Hepatocyte (in vitro differentiated cells): ENCODE data around the gene LYSET. TPM values are rescaled to one million over a fixed set of nuclear protein-coding genes. Genes with fewer than 3 reads are reported as not detected.
A peak's percentile ranks its signal among the peaks of the same experiment; 100 is the strongest.

Experiments
- DNase-seq: peaks from one replicate; pipeline ENCODE4 v3.0.0-alpha.2; 2016; ENCODE audit warnings: low spot score
- H2AFZ ChIP-seq: fragments of 200-600 bp; sonication (generic); 2 replicates; pipeline ENCODE4 v1.6.0; 2016; ENCODE audit warnings: antibody characterized with exemption, mild to moderate bottlenecking
- H3K27ac ChIP-seq: fragments of 200-600 bp; sonication (generic); 2 replicates; pipeline ENCODE4 v1.5.1; 2016; ENCODE audit warnings: mild to moderate bottlenecking
- H3K27me3 ChIP-seq: fragments of 200-600 bp; sonication (generic); 2 replicates; pipeline ENCODE4 v1.6.1; 2016
- H3K36me3 ChIP-seq: fragments of 200-600 bp; sonication (generic); replicated peaks from 2 replicates; pipeline ENCODE4 v1.5.1; 2016; ENCODE audit warnings: low read depth; ENCODE audit not compliant: insufficient read depth
- H3K4me1 ChIP-seq: fragments of 200-600 bp; sonication (generic); 2 replicates; pipeline ENCODE4 v1.5.1; 2016; ENCODE audit warnings: mild to moderate bottlenecking, moderate library complexity; ENCODE audit not compliant: insufficient read depth
- H3K4me2 ChIP-seq: fragments of 200-600 bp; sonication (generic); 2 replicates; pipeline ENCODE4 v1.6.0; 2016
- H3K4me3 ChIP-seq: fragments of 200-600 bp; sonication (generic); 2 replicates; pipeline ENCODE4 v1.5.1; 2016; ENCODE audit warnings: mild to moderate bottlenecking
- H3K79me2 ChIP-seq: fragments of 200-600 bp; sonication (generic); 2 replicates; pipeline ENCODE4 v1.6.0; 2017; ENCODE audit warnings: mild to moderate bottlenecking
- H3K9me2 ChIP-seq: fragments of 200-600 bp; sonication (generic); replicated peaks from 2 replicates; pipeline ENCODE4 v1.6.0; 2017; ENCODE audit warnings: mild to moderate bottlenecking; ENCODE audit not compliant: insufficient read depth
- H3K9me3 ChIP-seq: fragments of 200-600 bp; sonication (generic); 2 replicates; pipeline ENCODE4 v1.5.1; 2016; ENCODE audit warnings: low read depth, mild to moderate bottlenecking
- H4K20me1 ChIP-seq: fragments of 200-600 bp; sonication (generic); 2 replicates; pipeline ENCODE4 v1.6.0; 2016; ENCODE audit warnings: mild to moderate bottlenecking; ENCODE audit not compliant: insufficient read depth, poor library complexity, severe bottlenecking
- CTCF ChIP-seq: fragments of 200-600 bp; sonication (generic); IDR thresholded peaks from 2 replicates; pipeline ENCODE4 v1.5.1; 2016; ENCODE audit warnings: antibody characterized with exemption, mild to moderate bottlenecking; ENCODE audit not compliant: poor library complexity
- EZH2 ChIP-seq: fragments of 200-600 bp; sonication (generic); IDR thresholded peaks from 2 replicates; pipeline ENCODE4 v1.6.1; 2016; ENCODE audit warnings: antibody characterized with exemption, mild to moderate bottlenecking, borderline replicate concordance
- EZH2phosphoT487 ChIP-seq: fragments of 200-600 bp; sonication (generic); IDR thresholded peaks from one replicate; pipeline ENCODE4 v1.6.1; 2018; ENCODE audit warnings: antibody characterized with exemption, mild to moderate bottlenecking, low read depth, moderate library complexity; ENCODE audit not compliant: unreplicated experiment, severe bottlenecking
- WGBS: methylation state at CpG from one replicate; pipeline ENCODE4 v1.1.6; 2016; ENCODE audit warnings: low lambda C conversion rate; ENCODE audit errors: missing lambda C conversion rate; 5-methylcytosine and 5-hydroxymethylcytosine counted together
- polyA plus RNA-seq: library from polyadenylated mRNA; unstranded; fragments of >200 nt; fragmentation: Nextera tagmentation; extraction: Ambion mirVana; gene quantifications from 2 replicates; pipeline ENCODE4 v1.2.1, GENCODE V29; 2016
- total RNA-seq: library from RNA; depleted of rRNA; stranded (reverse); fragments of >200 nt; gene quantifications from 2 replicates; pipeline ENCODE4 v1.2.3, GENCODE V29; 2014

LYSET gene
- total and polyA plus RNA-seq, 2 experiments from 2014 or later = 17.8 to 53.0 TPM

GRCh38 chr14:93183596-93184317, 1.4 kb upstream of the LYSET start:
- Histone ChIP-seq H3K4me2 (peak overlapping the region; percentile 100), H3K9me2 (no peaks in the 10 kb centered on the region), H3K27me3 (no peaks in the 10 kb centered on the region), H4K20me1 (peaks cover 5% of the 10 kb centered on the region), H3K79me2 (peaks cover 48% of the 10 kb centered on the region), H3K4me1 (peaks cover 8% of the 10 kb centered on the region), H2AFZ (peak overlapping the region; percentile 97), H3K36me3 (no peaks in the 10 kb centered on the region), H3K9me3 (no peaks in the 10 kb centered on the region), H3K4me3 (peak overlapping the region; percentile 96), H3K27ac (peak overlapping the region; percentile 100)
- DNase-seq = no peak
- TF ChIP-seq CTCF = no peak
- no peak for TF ChIP-seq EZH2phosphoT487
- TF ChIP-seq EZH2 = no peak
- 50% methylated on average over 17 of the region's 17 CpGs for WGBS

DNA sequence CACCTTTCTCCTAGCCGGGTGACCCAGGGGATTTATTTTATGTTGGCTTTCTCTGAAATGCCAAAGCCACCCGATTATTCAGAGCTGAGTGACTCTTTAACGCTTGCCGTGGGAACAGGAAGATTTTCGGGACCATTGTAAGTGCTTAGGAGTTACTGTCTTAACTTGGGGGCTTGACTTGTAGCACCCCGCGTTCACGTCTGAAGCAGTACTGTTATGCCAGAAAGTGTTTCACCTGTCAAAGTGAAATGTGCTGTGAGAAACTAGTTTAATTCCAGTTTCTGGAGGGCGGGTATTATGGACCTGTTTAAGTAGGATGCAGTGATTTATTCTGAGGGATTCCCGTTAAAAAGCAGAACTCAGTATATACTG, 218 bp downstream of the LYSET start:
- TF ChIP-seq EZH2 (no peak), CTCF (no peak), EZH2phosphoT487 (no peak)
- Histone ChIP-seq H2AFZ (peak overlapping the region; percentile 96), H3K9me2 (no peaks in the 10 kb centered on the region), H3K36me3 (no peaks in the 10 kb centered on the region), H3K27me3 (no peaks in the 10 kb centered on the region), H3K9me3 (no peaks in the 10 kb centered on the region), H3K79me2 (peaks cover 54% of the 10 kb centered on the region), H3K4me2 (peak overlapping the region; percentile 85), H3K27ac (peak overlapping the region; percentile 100), H4K20me1 (peaks cover 5% of the 10 kb centered on the region), H3K4me3 (peak overlapping the region; percentile 96), H3K4me1 (peaks cover 8% of the 10 kb centered on the region)
- no peak for DNase-seq
- WGBS = 2% methylated on average over 10 of the region's 10 CpGs

DNA sequence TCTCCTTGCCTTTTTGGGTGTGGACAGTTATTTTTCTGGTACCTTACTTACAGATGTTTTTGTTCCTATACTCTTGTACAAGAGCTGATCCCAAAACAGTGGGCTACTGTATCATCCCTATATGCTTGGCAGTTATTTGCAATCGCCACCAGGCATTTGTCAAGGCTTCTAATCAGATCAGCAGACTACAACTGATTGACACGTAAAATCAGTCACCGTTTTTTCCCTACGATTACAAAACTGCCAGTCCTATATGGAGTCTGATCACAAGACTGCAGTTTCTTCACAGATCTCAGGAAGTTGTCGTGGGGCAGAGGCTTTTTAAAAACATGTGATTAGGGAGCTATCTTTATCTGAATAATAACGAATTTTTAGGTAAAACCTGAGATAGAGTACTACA, 1.3 kb downstream of the LYSET start:
- Histone ChIP-seq H2AFZ (no peak overlapping the region), H3K4me1 (peaks cover 8% of the 10 kb centered on the region), H3K79me2 (peaks cover 54% of the 10 kb centered on the region), H3K4me2 (peak overlapping the region; percentile 85), H3K27me3 (no peaks in the 10 kb centered on the region), H3K9me2 (no peaks in the 10 kb centered on the region), H3K27ac (no peak overlapping the region), H3K9me3 (no peaks in the 10 kb centered on the region), H3K36me3 (no peaks in the 10 kb centered on the region), H3K4me3 (no peak overlapping the region), H4K20me1 (peaks cover 5% of the 10 kb centered on the region)
- DNase-seq = no peak
- TF ChIP-seq CTCF (no peak), EZH2 (no peak), EZH2phosphoT487 (no peak)
- WGBS = 92% methylated on average over 6 of the region's 6 CpGs

- Histone ChIP-seq H3K4me3 (no peak overlapping the region), H4K20me1 (peaks cover 5% of the 10 kb centered on the region), H3K4me1 (peaks cover 8% of the 10 kb centered on the region), H3K36me3 (no peaks in the 10 kb centered on the region), H3K27ac (no peak overlapping the region), H3K9me3 (no peaks in the 10 kb centered on the region), H3K79me2 (peaks cover 54% of the 10 kb centered on the region), H3K27me3 (no peaks in the 10 kb centered on the region), H3K9me2 (no peaks in the 10 kb centered on the region), H3K4me2 (no peak overlapping the region), H2AFZ (no peak overlapping the region)
- WGBS = over 99% methylated on average over 3 of the region's 3 CpGs
- TF ChIP-seq CTCF = no peak
- no peak for TF ChIP-seq EZH2
- no peak for TF ChIP-seq EZH2phosphoT487
- no peak for DNase-seq
These were observed 1.8 kb downstream of the LYSET start for GRCh38 chr14:93186956-93187355.
